Cerebellar nuclear complex (tissue), 1 donor: ENCODE measurements around the gene UBA5.
A peak's percentile ranks its signal among the peaks of the same experiment; 100 is the strongest.

Experiments
- DNase-seq, 2 experiments: peaks; one replicate each; lab custom pipeline; 2025; lab: John Stamatoyannopoulos, UW

UBA5 gene

DNA sequence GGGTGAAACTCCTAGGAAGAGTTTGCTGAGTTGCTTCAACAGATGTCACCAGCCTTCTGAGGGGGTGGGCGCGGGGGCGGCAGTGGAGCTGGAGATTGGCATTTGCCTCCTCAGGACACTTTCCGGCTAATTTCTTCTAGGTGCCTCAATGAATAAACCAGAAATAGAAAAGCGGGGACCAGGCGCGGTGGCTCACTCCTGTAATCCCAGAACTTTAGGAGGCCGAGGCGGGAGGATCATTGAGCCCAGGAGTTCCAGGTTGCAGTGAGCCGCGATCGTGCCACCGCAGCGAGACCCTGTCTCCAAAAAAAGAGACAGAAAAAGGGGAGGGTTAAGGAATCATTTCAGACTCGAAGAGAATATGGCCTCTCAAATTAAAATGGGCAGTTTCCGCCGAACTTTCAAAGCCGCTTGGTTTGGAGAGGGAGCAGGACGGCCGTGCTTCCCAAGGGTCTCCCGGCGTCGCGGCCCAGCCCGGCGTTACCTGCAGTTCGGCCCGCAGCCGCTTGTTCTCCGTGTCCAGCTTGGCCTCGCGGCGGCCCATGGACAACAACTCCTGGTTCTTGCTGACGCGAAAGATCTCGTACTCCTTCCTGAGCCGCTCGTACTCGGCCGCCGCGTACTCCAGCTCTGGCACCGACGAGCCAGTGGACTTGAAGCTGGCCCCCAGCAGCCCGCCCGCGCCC, 61.5 kb downstream of the UBA5 start:
- DNase-seq = no peak

- peak; percentile 61 to 66 for DNase-seq
Measured at GRCh38 chr3:132722165-132723023, 62.3 kb downstream of the UBA5 start, which contains the start of gene NPHP3. NPHP3 (minus strand) TSS chr3:132722409; CDS start chr3:132722355, 54 bp downstream.

DNA sequence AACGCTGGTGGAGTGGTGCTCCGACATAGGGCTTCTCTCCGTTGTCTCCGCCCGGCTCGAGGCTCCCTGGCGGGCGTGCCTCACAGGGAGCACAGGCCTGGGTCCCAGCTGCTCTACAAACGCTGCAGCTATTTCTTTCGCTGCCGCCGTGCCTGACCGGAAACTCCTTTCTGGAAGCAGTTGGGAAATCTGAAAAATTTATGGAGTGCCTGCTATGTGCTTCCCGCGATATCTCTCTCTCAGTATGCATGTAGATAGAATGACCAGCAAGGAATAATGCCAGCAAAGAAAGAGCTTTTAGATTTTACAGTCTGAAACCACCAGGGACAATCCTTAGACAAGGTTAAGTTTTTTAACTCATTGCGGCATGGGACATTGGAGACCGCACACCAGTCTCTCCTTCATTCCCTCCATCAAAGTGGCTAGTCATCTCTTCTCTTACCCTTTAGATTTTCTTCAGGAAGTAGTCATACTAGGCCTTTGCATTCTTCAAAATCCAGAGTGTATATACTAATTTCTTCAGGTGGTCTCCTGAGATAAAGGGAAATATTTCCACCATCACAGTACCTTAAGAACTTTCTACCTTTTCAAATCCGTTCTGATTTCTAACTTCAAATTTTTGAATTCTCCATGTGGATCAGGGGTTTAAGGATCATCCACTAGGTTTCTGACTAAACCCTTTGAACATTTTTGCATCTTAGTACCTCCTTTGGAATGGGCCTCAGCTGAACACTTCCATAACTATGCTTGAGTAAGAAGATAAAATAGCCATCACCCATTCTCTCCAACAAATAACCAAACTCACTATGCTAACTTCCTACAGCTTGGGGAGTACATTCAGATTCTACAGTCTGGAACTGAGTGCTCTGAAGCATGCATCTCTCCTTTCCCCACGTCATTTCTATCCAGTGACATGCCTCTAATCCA, 63.2 kb downstream of the UBA5 start:
- DNase-seq = no peak

DNA sequence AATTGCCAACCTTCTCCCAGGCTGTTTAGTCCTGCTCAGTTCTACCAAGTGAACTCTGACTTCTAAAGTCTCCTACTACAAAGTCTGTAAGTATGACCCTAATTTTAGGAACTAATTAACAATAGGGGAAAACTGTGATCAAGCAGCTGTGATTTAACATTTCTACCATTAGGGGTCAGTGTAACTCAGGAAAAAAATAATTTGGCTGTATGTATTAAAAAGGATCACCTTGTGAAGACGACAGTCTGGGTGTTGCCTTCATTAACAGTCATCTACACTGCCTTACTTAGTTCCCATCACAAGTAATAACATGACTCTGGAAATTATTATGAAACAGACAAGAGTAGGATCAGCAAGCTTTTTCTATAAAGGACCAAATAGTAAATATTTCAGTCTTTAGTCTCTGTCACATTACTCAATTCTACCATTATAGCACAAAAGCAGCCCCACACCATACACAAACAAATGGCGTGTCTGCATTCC, 66.3 kb downstream of the UBA5 start:
- DNase-seq = peak in 1 of 2 experiments; percentile 21
